HG03175 (cell line): Measurements from ENCODE around the gene GRIK4.
"Not testable (repeated sequence)": the region's sequence is repeated elsewhere in the genome, so short reads cannot be mapped to it uniquely, and the experiment has no call there.

Source experiments
- ATAC-seq: cut with Tn5 transposase; IDR thresholded peaks from one replicate; pipeline ENCODE4 v1.9.1; 2021; ENCODE audit warnings: mild to moderate bottlenecking, moderate library complexity; ENCODE audit not compliant: unreplicated experiment

GRIK4 gene

GRCh38 chr11:120765710-120766109, 254.2 kb downstream of the GRIK4 start:
- not testable (repeated sequence) for ATAC-seq

GRCh38 chr11:120766318-120766717, 254.8 kb downstream of the GRIK4 start:
- ATAC-seq = no peak

DNA sequence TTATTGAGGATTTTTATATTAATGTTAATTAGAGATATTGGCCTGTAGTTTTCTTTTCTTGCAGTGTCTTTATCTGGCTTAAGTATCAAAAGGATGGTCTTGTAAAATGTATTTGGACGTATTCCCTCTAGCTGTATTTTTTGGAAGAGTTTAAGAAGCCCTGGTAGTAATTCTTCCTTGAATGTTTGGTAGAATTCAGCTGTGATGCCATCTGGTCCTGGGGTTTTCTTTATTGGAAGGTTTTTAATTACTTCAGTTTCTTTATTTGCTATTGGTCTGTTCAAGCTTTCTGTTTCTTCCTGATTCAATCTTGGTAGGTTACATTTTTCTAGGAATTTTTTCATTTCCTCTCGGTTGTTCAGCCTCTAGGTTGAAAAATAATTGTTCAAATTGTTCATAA, 257.4 kb downstream of the GRIK4 start:
- ATAC-seq = no peak

- ATAC-seq = no peak
These were observed 258.4 kb downstream of the GRIK4 start for GRCh38 chr11:120769906-120770305.

GRCh38 chr11:120771551-120772060, 260.1 kb downstream of the GRIK4 start:
- ATAC-seq = no peak

DNA sequence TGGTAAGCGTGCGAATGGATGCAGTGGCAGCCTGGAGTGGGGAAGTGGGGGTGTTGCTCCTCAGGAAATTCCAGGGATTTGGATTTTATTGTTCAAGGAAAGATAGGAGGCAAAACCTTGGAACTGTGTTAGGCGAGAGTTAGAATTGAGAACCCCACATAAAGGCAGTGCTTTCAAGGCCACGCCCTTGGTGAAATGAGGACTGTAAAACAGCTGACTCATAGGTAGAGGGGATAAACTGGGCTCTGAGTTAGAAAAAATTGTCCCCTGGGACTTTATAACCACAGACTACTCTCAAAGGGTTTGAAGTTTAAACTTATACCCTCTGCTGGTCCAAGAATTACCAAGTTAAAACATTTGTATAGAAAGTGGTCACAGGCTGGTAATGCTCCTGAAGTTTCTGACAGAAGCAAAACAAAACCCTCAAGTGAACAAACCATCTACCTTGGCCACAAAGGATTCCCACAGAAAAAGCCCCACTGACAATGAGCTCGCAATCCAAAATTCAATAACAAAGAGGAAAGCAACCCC, 262.0 kb downstream of the GRIK4 start:
- ATAC-seq = peak; percentile 53

GRCh38 chr11:120774591-120775386, 263.2 kb downstream of the GRIK4 start:
- no peak for ATAC-seq

- no peak for ATAC-seq
These were observed 264.7 kb downstream of the GRIK4 start for GRCh38 chr11:120775986-120776951.

GRCh38 chr11:120778685-120779490, 267.3 kb downstream of the GRIK4 start:
- no peak for ATAC-seq

DNA sequence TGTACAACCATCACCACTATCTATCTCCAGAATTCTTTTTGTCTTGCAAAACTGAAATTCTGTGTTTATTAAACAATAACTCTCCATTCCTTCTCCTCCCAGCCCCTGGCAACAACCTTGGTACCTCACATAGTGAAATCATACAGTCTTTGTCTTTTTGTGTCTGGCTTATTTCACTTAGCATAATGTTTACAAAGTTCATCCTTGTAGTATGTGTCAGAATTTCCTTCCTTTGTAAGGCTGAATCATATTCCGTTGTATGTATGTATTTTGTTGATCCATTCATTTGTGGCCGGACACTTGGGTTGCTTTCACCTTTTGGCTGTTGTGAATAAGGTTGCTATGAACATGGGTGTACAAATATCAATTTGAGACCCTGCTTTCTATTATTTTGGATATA, 268.7 kb downstream of the GRIK4 start:
- no peak for ATAC-seq

DNA sequence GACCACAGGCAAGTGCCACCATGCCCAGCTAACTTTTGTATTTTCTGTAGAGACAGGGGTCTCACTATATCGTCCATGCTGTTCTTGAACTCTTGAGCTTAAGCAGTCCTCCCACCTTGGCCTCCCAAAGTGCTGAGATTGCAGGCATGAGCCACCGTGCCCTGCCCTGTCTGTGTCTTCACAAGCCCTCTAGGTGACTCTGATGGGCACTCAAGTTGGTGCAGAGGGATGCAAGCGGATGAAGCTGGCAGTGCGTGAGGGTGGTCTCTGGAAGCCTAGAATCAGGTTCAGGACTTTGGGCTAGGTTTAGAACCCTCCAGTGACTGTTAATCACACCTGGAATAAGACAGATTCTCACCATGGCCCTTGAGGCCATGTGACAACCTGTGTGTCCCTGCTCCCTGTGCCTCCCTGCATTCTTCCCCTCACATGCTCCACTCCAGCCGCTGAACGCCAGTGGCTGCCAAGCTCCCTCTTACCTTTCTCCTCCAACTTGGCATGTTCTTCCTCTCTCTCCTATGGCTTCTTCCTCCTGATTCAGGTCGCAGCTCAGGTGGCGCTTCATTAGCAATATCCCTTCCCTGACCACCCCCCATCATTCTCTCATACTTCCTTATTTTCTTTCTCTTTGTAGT, 270.1 kb downstream of the GRIK4 start:
- ATAC-seq = no peak

DNA sequence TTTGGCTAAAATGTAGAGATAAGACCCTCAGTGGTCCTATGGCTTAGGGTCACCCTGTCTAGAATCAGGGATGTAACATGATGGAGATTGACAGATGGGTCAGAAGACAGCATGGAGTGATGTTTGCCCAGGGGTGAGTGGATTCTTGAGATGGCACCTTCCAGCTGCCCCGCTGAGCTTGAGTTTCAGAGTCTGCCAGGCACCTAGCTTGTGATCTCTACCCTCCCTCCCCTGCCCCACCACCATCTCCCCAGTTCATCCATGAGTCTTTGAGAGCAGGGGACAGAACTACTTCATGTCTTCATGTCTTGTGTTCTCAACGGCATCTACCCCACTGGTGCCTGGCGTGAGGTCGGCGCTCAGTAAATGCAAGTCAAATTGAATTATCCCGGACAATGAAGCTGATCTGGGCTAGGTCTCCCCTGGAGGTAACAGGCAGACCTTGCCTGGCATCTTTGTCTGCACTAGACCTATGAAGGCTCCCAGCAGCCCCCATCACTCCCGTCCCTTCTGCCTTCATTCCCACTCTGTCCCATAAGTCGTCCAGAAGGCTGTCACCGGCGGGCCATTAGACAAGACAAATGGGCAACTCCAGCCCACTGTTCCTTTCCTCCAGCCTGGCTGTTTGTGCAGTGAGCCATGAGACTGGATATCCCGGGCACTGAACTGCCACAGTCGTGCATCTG, 273.2 kb downstream of the GRIK4 start:
- no peak for ATAC-seq

GRCh38 chr11:120785576-120785975, 274.0 kb downstream of the GRIK4 start:
- ATAC-seq = no peak

DNA sequence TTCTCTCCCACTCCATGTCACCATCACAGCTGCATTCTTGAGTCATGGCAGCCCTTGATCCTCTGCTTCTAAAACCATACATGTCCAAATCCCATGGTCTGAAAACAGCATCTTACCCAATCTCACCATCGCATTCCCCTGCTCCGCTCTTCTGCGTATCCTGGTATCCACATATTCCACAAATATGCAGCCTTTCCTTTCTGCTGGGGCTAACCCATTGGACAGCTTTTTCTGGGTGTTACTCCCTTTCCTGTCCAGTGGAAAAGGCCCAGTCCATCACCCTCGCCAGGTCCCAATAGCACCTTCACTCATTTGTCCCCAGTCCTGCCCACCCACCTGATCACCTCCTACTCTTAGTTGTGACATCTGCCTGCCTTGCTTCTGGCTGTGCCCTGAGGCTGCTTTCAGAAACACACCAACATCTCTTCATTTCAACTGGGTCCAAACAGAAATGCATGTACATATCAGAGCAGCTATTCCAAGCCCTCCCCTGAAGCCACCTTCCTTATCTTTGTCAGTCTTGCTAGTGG, 274.7 kb downstream of the GRIK4 start:
- no peak for ATAC-seq

- not testable (repeated sequence) for ATAC-seq
These were observed 275.7 kb downstream of the GRIK4 start for GRCh38 chr11:120787224-120787623.

DNA sequence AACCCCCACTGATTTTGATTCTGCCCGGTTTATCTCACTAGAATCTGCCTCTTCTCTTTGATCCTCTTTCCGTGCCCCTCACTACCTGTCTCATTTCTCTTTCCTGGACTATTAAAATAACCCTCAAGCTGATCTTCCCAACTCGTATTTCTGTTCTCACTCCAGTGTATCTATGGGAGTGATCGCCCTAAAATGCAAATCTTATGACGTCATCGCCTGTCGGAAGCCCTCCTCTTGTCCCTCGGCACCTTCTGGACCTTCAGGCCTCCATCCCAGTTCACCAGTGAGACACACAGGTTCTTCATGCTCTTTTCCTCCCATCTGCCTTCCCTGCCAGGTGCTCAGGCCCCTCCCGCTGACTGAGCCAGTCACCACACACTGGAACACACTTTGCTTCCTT, 277.8 kb downstream of the GRIK4 start:
- no peak for ATAC-seq

- no peak for ATAC-seq
These were observed 280.8 kb downstream of the GRIK4 start for GRCh38 chr11:120792306-120792705.

GRCh38 chr11:120793150-120793549, 281.6 kb downstream of the GRIK4 start:
- ATAC-seq = no peak

DNA sequence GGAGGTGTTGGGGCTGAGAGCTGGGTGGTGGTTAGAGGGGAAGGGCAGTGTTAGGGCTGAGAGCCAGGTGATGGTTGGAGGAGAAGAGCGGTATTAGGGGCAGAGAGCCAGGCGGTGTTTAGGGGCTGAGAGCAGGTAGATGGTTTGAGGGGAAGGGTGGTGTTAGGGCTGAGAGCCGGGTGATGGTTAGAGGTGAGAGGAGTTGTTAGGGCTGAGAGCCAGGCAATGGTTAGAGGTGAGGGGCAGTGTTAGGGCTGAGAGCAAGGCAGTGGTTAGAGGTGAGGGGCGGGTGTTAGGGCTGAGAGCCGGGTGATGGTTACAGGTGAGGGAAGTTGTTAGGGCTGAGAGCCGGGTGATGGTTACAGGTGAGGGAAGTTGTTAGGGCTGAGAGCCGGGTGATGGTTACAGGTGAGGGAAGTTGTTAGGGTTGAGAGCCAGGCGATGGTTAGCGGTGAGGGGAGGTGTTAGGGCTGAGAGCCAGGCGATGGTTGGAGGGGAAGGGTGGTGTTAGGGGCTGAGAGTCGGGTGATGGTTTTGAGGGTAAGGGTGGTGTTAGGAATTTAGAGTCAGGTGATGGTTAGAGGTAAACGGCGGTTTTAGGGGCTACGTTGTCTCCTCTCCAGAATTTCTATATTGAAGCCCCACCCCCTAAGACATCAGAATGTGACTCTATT, 282.4 kb downstream of the GRIK4 start:
- ATAC-seq = no peak
